Measurements from ENCODE around the gene HLTF. TPM values are rescaled to one million over a fixed set of nuclear protein-coding genes. Genes with fewer than 3 reads are reported as not detected.

Gene HLTF
- total RNA-seq, 1 experiment from 2014 or later: 73.4 TPM

DNA sequence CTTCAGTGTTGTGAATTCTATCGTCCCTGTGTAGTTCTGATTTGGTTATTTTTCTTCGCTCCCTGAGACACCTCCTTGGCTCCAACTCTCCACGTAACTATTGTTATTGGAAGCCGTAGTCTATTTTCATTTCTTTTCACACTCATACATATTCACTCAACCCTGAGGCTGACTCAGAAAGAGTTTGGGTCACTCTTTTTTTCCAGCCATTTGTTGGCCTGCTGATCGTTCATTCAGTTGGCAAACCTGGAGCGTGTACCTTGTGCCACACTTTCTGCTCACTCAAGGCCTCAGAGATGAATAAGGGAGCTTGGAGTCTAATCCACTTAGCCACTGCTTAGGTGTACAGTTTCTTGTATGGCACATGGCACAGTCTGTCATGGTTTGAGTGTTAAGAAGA is 72.6 kb downstream of the HLTF start (continued):
- TF ChIP-seq, protein P1, sequence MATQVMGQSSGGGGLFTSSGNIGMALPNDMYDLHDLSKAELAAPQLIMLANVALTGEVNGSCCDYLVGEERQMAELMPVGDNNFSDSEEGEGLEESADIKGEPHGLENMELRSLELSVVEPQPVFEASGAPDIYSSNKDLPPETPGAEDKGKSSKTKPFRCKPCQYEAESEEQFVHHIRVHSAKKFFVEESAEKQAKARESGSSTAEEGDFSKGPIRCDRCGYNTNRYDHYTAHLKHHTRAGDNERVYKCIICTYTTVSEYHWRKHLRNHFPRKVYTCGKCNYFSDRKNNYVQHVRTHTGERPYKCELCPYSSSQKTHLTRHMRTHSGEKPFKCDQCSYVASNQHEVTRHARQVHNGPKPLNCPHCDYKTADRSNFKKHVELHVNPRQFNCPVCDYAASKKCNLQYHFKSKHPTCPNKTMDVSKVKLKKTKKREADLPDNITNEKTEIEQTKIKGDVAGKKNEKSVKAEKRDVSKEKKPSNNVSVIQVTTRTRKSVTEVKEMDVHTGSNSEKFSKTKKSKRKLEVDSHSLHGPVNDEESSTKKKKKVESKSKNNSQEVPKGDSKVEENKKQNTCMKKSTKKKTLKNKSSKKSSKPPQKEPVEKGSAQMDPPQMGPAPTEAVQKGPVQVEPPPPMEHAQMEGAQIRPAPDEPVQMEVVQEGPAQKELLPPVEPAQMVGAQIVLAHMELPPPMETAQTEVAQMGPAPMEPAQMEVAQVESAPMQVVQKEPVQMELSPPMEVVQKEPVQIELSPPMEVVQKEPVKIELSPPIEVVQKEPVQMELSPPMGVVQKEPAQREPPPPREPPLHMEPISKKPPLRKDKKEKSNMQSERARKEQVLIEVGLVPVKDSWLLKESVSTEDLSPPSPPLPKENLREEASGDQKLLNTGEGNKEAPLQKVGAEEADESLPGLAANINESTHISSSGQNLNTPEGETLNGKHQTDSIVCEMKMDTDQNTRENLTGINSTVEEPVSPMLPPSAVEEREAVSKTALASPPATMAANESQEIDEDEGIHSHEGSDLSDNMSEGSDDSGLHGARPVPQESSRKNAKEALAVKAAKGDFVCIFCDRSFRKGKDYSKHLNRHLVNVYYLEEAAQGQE (IDR thresholded peaks at IDR 0.05; ENCODE audit: low read depth): no peak
- no peak for TF ChIP-seq ZFX (IDR thresholded peaks at IDR 0.05)
- TF ChIP-seq, protein P2, sequence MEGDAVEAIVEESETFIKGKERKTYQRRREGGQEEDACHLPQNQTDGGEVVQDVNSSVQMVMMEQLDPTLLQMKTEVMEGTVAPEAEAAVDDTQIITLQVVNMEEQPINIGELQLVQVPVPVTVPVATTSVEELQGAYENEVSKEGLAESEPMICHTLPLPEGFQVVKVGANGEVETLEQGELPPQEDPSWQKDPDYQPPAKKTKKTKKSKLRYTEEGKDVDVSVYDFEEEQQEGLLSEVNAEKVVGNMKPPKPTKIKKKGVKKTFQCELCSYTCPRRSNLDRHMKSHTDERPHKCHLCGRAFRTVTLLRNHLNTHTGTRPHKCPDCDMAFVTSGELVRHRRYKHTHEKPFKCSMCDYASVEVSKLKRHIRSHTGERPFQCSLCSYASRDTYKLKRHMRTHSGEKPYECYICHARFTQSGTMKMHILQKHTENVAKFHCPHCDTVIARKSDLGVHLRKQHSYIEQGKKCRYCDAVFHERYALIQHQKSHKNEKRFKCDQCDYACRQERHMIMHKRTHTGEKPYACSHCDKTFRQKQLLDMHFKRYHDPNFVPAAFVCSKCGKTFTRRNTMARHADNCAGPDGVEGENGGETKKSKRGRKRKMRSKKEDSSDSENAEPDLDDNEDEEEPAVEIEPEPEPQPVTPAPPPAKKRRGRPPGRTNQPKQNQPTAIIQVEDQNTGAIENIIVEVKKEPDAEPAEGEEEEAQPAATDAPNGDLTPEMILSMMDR (IDR thresholded peaks at IDR 0.05 in 2 of 3, conservative IDR thresholded peaks at IDR 0.05 in 1 of 3; ENCODE audit: borderline replicate concordance in 1 of 3, insufficient read depth in 1 of 3, low read depth in 2 of 3, low read length in 2 of 3): no peak
- TF ChIP-seq JUND (IDR thresholded peaks at IDR 0.05): no peak

DNA sequence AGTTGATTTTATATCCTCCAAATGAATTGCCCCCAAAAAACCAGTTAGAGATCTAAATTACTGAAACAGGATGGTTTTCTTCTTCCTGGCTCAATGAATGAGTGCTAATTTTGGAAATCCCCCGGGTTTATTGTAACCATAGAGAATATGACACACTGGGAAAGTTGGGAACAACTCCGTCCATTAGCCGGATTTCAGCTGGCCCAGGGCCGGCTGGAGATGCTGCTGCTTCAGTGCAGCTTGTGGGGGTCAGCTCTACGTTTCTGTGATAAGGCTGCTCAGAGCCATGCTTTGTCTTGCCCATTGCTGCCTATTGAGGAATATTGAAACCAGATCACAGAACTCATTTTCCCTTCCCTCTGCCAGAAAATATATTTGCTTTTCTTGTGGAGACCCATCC is 74.7 kb downstream of the HLTF start:
- POLR2A ChIA-PET: no interaction called here
- H3K9me2 ChIP-seq (ENCODE audit: insufficient read depth): no peaks in the 10 kb centered on the region
- H3K79me2 ChIP-seq (ENCODE audit: insufficient read depth, low read length): no peaks in the 10 kb centered on the region
- no peaks in the 10 kb centered on the region for H4K20me1 ChIP-seq (ENCODE audit: insufficient read depth)
- RAD21 ChIA-PET (ENCODE audit: low non-redundant PET in 1 of 2, low total read pairs in 2 of 2, uncharacterized antibody in 2 of 2, unreplicated experiment in 2 of 2): no interaction called here
- no peak for DNase-seq (ENCODE audit: low read depth, low spot score)
- no peak overlapping the region for H2AFZ ChIP-seq (ENCODE audit: low read depth, low read length, poor library complexity, severe bottlenecking)
- H3K36me3 ChIP-seq (ENCODE audit: control insufficient read depth in 1 of 2, insufficient read depth in 2 of 2, low read length in 2 of 2): peaks cover 2 to 4% of the 10 kb centered on the region in 2 experiments; a peak in 1 of 4 replicates
- no peak overlapping the region for H3K9ac ChIP-seq (ENCODE audit: low read length)
- TF ChIP-seq POLR2AphosphoS5 (IDR thresholded peaks at IDR 0.05; ENCODE audit: low read depth, low read length) (no peak), ZNF274 (IDR thresholded peaks at IDR 0.05; ENCODE audit: low read depth, low read length) (no peak), ZFX (IDR thresholded peaks at IDR 0.05) (no peak), SRF (IDR thresholded peaks at IDR 0.05; ENCODE audit: low read depth) (no peak)
- intact Hi-C loops (cut with micrococcal nuclease): no loop called here
- H3K9me3 ChIP-seq (ENCODE audit: control insufficient read depth in 1 of 2, insufficient read depth in 1 of 2, low read depth in 1 of 2, low read length in 2 of 2): no peaks in the 10 kb centered on the region
- H3K27me3 ChIP-seq (ENCODE audit: insufficient read depth, low read length): no peaks in the 10 kb centered on the region
- CTCF ChIA-PET: no interaction called here
- BruUV-seq (replicated peaks): no TSS peak
- no peak overlapping the region for H3K4me3 ChIP-seq (replicated peaks in 1 of 2; ENCODE audit: low read depth in 1 of 2, low read length in 2 of 2)
- no peak overlapping the region for H3K4me2 ChIP-seq (ENCODE audit: low read length)
- no peak overlapping the region for H3K27ac ChIP-seq (ENCODE audit: low read depth, low read length)
- no peak for ATAC-seq
- H3K4me1 ChIP-seq (ENCODE audit: control insufficient read depth in 1 of 2, insufficient read depth in 2 of 2, low read length in 2 of 2): no peaks in the 10 kb centered on the region

Data from HCT116 (cell line).